Transverse colon (tissue), 4 donors: ENCODE measurements around the gene STAB1. TPM values are rescaled to one million over a fixed set of nuclear protein-coding genes. Genes with fewer than 3 reads are reported as not detected.

Experiments
- DNase-seq: peaks from one replicate; pipeline ENCODE4 v3.0.0-alpha.2; 2019
- H3K27ac ChIP-seq, 4 donors: fragments of 200-600 bp; sonication (generic); 2 replicates each; pipeline ENCODE4 v1.5.1; 2016 to 2018; ENCODE audit warnings: inconsistent platforms in 4 of 4
- H3K27me3 ChIP-seq: fragments of 200-600 bp; sonication (generic); 2 replicates; pipeline ENCODE4 v1.5.1; 2017; ENCODE audit warnings: inconsistent platforms
- H3K36me3 ChIP-seq, 4 donors: fragments of 200-600 bp; sonication (generic); 2 replicates each; pipeline ENCODE4 v1.5.1; 2017 to 2019; ENCODE audit warnings: inconsistent platforms in 4 of 4
- H3K4me1 ChIP-seq, 4 donors: fragments of 200-600 bp; sonication (generic); 2 replicates each; pipeline ENCODE4 v1.5.1; 2017 to 2020; ENCODE audit warnings: inconsistent platforms in 4 of 4
- H3K4me3 ChIP-seq, 4 donors: fragments of 200-600 bp; sonication (generic); 1 replicate in 1 of 4; 2 replicates in 3 of 4; pipeline versions ENCODE4 v1.5.1 to v1.6.1; 2017 to 2019; ENCODE audit warnings: inconsistent platforms in 4 of 4
- H3K9me3 ChIP-seq, 2 donors: fragments of 200-600 bp; sonication (generic); 2 replicates each; pipeline ENCODE4 v1.5.1; 2017 to 2019; ENCODE audit warnings: inconsistent platforms in 2 of 2
- CTCF ChIP-seq, 5 experiments: fragments of 200-600 bp in 3 of 5; fragments of 450-650 bp in 2 of 5; sonication (generic) in 3 of 5; IDR thresholded peaks; 1 replicate in 2 of 5; 2 replicates in 3 of 5; pipeline ENCODE4 v1.5.1; 2016 to 2017; ENCODE audit warnings: antibody characterized with exemption in 5 of 5, inconsistent platforms in 3 of 5, mild to moderate bottlenecking in 2 of 5, moderate library complexity in 1 of 5
- EP300 ChIP-seq: sonication (generic); formaldehyde crosslinking; IDR thresholded peaks from one replicate; pipeline ENCODE4 v1.6.1; 2017; ENCODE audit warnings: antibody characterized with exemption, low read depth
- POLR2A ChIP-seq: fragments of 450-650 bp; IDR thresholded peaks from one replicate; pipeline ENCODE4 v1.6.1; 2016; ENCODE audit warnings: antibody characterized with exemption, mild to moderate bottlenecking, moderate library complexity
- POLR2AphosphoS5 ChIP-seq, 3 donors: sonication (generic); formaldehyde crosslinking; IDR thresholded peaks; one replicate each; pipeline ENCODE4 v1.6.1; 2016; ENCODE audit warnings: antibody characterized with exemption in 3 of 3
- WGBS, 2 donors: methylation state at CpG; one replicate each; pipeline ENCODE4 v1.1.5; 2018; ENCODE audit warnings: low coverage in 1 of 2; 5-methylcytosine and 5-hydroxymethylcytosine counted together
- in situ Hi-C, 4 donors: fragments of 200-750 bp; cut with MboI; loops; one replicate each; pipeline versions ENCODE4 v1.15.0 to v1.15.1; 2017; ENCODE audit warnings: low sequenced_read_pairs in 3 of 4, low pct_ligation_motif_present in 1 of 4, low pct_unique_long_range_greater_than_20kb in 1 of 4
- intact Hi-C: fragments of 100-400 bp; cut with DNase I; formaldehyde crosslinking; loops from one replicate; pipeline ENCODE4 v1.15.1; 2023; ENCODE audit warnings: low total_unique reads
- total RNA-seq, 4 donors: library from RNA; depleted of rRNA; stranded (reverse); fragments of >200 nt; gene quantifications; one replicate each; pipeline ENCODE4 v1.1.0, GENCODE V29; 2016

Gene STAB1
- total RNA-seq, 4 donors from 2014 or later: 42.6 to 152 (median 70.3) TPM

DNA sequence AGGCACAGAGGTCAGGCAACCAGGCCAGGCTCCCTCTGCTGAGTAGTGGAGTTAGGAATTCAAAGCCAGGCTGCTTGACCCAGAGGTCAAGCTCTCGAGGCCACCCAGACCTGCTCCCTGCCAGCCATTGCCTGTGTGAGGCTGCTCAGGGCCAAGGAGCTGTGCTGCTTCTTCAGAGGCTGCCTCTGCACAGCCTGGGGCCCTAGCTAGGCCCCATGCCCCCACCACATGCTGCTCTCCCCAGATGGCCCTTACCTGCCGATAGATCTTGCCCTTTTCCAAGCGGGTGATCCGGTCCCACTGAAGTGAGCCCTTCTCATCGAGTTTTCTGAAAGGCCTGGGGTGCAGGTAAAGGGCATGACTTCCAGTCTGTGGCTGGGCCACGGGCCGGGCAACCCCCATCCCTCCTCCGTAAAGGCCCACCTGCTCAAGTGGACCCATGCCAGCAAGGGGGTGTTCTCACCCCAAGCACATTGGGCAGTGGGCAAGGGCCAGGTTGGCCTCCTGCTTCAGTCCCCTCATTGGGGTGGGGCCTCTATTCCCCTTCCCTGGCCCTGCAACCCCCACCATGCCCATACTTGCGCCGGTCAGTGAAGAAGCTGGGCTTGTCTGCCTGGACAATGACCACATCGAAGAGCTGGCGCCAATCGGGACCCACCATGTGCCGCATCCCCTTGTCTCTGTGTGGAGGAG is 32.0 kb downstream of the STAB1 start:
- in situ Hi-C loops: no loop called here

DNA sequence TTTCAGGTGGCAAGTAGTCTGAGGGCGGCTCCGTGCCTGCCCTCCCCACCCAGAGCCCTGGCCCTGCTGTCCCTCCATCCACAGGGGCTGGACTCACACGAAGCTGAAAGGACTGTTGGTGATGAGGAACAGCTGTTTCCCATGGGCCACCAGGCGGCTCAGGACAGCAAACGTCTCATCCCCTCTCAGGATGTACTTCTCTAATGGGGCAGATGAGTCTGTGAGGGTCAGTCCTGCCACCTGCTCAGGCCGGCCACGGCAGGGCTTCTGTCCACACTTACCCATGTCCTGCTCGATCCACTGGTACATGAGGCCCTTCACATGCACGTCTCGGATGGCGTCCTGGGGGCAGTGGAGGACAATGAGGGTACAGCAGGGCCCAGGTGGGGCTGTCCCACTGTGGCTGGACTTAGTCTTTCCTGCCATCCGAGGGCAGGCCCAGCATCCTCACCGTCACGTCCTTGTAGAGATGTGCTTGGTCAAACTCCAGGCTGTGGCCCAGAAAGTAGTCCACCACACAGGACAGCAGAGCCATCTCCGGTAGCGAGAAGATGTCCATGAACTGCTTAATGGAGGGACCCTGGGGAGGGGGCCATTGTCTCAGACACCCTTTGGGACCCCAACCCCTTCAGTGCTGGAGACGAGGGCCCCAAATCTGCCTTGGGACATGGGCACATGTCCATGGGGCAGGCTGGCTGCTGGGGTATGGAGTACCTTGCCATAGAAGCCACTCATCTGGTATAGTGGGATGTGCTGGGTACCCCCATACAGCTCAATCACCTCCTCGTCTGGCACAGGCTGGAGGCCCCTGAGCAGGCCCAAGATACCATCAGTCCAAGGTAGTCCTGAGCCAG is 32.8 kb downstream of the STAB1 start:
- H3K4me3 ChIP-seq: no peak overlapping the region
- in situ Hi-C loops: no loop called here
- H3K36me3 ChIP-seq: no peaks in the 10 kb centered on the region
- no peak overlapping the region for H3K27ac ChIP-seq
- peaks cover 4 to 8% (median 6%) of the 10 kb centered on the region in 4 donors for H3K4me1 ChIP-seq
- H3K9me3 ChIP-seq: no peaks in the 10 kb centered on the region
- H3K27me3 ChIP-seq: no peaks in the 10 kb centered on the region
- peak; percentile 6 for DNase-seq
- intact Hi-C loops: no loop called here
- no peak for TF ChIP-seq EP300
- no peak for TF ChIP-seq POLR2A
- no peak for TF ChIP-seq POLR2AphosphoS5 (IDR thresholded peaks at IDR 0.05)
- no peak for TF ChIP-seq CTCF (IDR thresholded peaks at IDR 0.05)
- WGBS, 2 donors: 93 to 100% methylated on average over 1 to 15 of the region's 18 CpGs

More for the DNA sequence above, 32.0 kb downstream of the STAB1 start:
- Histone ChIP-seq H3K27ac (no peak overlapping the region), H3K27me3 (no peaks in the 10 kb centered on the region), H3K9me3 (no peaks in the 10 kb centered on the region), H3K4me1 (peaks cover 0 to 4% (median 2%) of the 10 kb centered on the region in 4 donors), H3K36me3 (no peaks in the 10 kb centered on the region), H3K4me3 (no peak overlapping the region)
- 91% methylated on average over 10 of the region's 14 CpGs; no CpG with 5 or more reads in 1 of the 2 donors for WGBS, 2 donors
- TF ChIP-seq EP300: no peak
- TF ChIP-seq POLR2AphosphoS5 (IDR thresholded peaks at IDR 0.05): no peak
- intact Hi-C loops: no loop called here
- peak; percentile 7 for DNase-seq

DNA sequence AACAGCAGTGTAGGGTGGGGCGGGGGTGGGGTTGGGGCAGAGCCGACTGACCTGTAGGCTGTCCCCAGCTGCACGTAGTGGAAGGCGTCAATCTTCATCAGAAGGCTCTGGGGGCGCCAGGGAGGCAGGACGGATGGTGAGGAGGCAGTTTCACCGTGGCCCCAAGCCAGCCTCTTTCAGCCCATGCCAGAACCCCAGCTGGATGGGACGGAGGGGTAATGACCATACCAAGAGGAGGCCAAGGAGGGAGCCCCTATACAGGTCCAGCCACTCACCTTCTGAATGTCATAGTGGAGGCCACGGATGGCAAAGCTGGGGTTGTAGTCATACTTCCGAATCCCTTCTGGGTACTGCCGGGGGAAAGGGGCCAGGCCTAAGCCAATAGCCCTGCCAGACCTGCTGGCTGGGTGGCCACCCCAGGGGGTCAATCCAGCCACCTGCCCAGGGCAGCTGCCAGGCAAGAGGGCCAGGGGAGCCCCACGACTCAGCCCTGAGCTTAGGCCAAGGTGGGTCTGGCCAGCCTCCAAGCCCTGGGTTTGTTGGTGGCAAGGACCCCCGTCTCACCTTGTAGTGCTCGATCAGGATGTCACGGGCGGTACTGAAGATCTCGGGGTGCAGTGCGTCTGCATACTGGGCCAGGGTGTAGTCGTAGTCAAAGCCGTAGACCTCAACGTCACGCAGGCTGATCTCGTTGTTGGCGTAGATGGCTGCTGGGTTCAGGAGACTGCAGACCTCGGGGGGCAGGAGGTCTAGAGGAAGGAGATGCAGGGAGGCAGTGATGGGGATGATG is 33.6 kb downstream of the STAB1 start:
- no peak for TF ChIP-seq POLR2AphosphoS5 (IDR thresholded peaks at IDR 0.05)
- intact Hi-C loops: no loop called here
- no peak overlapping the region for H3K27ac ChIP-seq
- H3K36me3 ChIP-seq: no peaks in the 10 kb centered on the region
- DNase-seq: peak; percentile 6
- no peak overlapping the region for H3K4me3 ChIP-seq
- no peaks in the 10 kb centered on the region for H3K27me3 ChIP-seq
- in situ Hi-C loops: no loop called here
- 92% methylated on average over 24 of the region's 25 CpGs; no CpG with 5 or more reads in 1 of the 2 donors for WGBS, 2 donors
- H3K9me3 ChIP-seq: no peaks in the 10 kb centered on the region
- H3K4me1 ChIP-seq: peaks cover 4 to 12% (median 10%) of the 10 kb centered on the region in 4 donors

GRCh38 chr3:52529376-52530333 is 34.5 kb downstream of the STAB1 start:
- 88 to 89% methylated on average over 3 to 12 of the region's 12 CpGs for WGBS, 2 donors

More at GRCh38 chr3:52529376-52530333, 34.5 kb downstream of the STAB1 start:
- Histone ChIP-seq H3K9me3 (no peaks in the 10 kb centered on the region), H3K4me1 (peaks cover 4 to 20% (median 12%) of the 10 kb centered on the region in 4 donors), H3K27ac (no peak overlapping the region), H3K4me3 (no peak overlapping the region), H3K36me3 (no peaks in the 10 kb centered on the region), H3K27me3 (no peaks in the 10 kb centered on the region)
- DNase-seq: peak; percentile 7
- intact Hi-C loops (no loop called here), in situ Hi-C loops (no loop called here)
- TF ChIP-seq POLR2AphosphoS5 (IDR thresholded peaks at IDR 0.05) (no peak), EP300 (no peak), POLR2A (no peak), CTCF (IDR thresholded peaks at IDR 0.05) (no peak)
